GM12878 (cell line): ENCODE data around the gene IL1B. TPM values are rescaled to one million over a fixed set of nuclear protein-coding genes. Genes with fewer than 3 reads are reported as not detected.

Experiments used
- ATAC-seq: fragments of 200-7000 bp; cut with Tn5 transposase; 3 replicates; pipeline ENCODE4 v1.9.1; 2020; ENCODE audit warnings: mild to moderate bottlenecking, moderate library complexity
- BruUV-seq: library from RNA; stranded (reverse); fragments of 400-500 nt; replicated peaks from 2 replicates; lab custom pipeline; 2021; lab: Mats Ljungman, UMichigan
- CTCF ChIA-PET: fragments of 300-600 bp; sonication (Branson Sonifier 250); formaldehyde crosslinking; extraction: SDS; loops from one replicate; lab custom pipeline; 2021; ENCODE audit warnings: inconsistent platforms; lab: Yijun Ruan, JAX
- POLR2A ChIA-PET: fragments of 350-600 bp; formaldehyde crosslinking; extraction: SDS; loops from one replicate; lab custom pipeline; 2021; ENCODE audit warnings: inconsistent platforms; lab: Charles Lee
- RAD21 ChIA-PET: fragments of 300-600 bp; sonication (Branson Sonifier 250); formaldehyde crosslinking; loops from one replicate; lab custom pipeline; 2023; ENCODE audit warnings: antibody characterized with exemption; ENCODE audit not compliant: unreplicated experiment; lab: Charles Lee
- SMC1A ChIA-PET: fragments of 300-600 bp; sonication (Branson Sonifier 250); formaldehyde crosslinking; loops from one replicate; lab custom pipeline; 2023; ENCODE audit not compliant: unreplicated experiment, uncharacterized antibody; lab: Charles Lee
- DNase-seq: peaks from one replicate; pipeline ENCODE4 v3.0.0-alpha.2; 2011; ENCODE audit warnings: low read depth, low spot score
- FAIRE-seq: peaks from 3 replicates; lab custom pipeline; 2011; peaks lifted over from hg19 to GRCh38; lab: Jason Lieb, UNC
- H2AFZ ChIP-seq: 2 replicates; pipeline ENCODE4 v1.6.0; 2011; ENCODE audit warnings: low read depth, low read length, control low read depth; ENCODE audit not compliant: control insufficient read depth
- H3K27ac ChIP-seq: 2 replicates; pipeline ENCODE4 v1.5.1; 2011; ENCODE audit warnings: control low read depth; ENCODE audit not compliant: control insufficient read depth, insufficient read depth
- H3K27me3 ChIP-seq, 2 experiments: replicated peaks in 1 of 2; 2 replicates each; pipeline versions ENCODE4 v1.6.0 to v1.6.1; 2011; ENCODE audit warnings: low read length in 1 of 2; ENCODE audit not compliant: control insufficient read depth in 2 of 2, insufficient read depth in 2 of 2
- H3K36me3 ChIP-seq, 2 experiments: 2 replicates each; pipeline ENCODE4 v1.5.1; 2011; ENCODE audit warnings: low read length in 1 of 2; ENCODE audit not compliant: control insufficient read depth in 2 of 2, insufficient read depth in 2 of 2
- H3K4me1 ChIP-seq: 2 replicates; pipeline ENCODE4 v1.6.1; 2011; ENCODE audit warnings: mild to moderate bottlenecking, low read length, moderate library complexity, mixed read lengths; ENCODE audit not compliant: control insufficient read depth, insufficient read depth
- H3K4me2 ChIP-seq: 2 replicates; pipeline ENCODE4 v1.6.0; 2011; ENCODE audit warnings: control low read depth; ENCODE audit not compliant: control insufficient read depth, insufficient read depth
- H3K4me3 ChIP-seq: fragments of 200-600 bp; sonication (generic); 2 replicates; pipeline ENCODE4 v1.5.1; 2016
- H3K79me2 ChIP-seq: 2 replicates; pipeline ENCODE4 v1.6.0; 2011; ENCODE audit warnings: low read length; ENCODE audit not compliant: control insufficient read depth, insufficient read depth
- H3K9ac ChIP-seq: 2 replicates; pipeline ENCODE4 v1.8.0; 2011; ENCODE audit warnings: low read length, control low read depth, mixed read lengths; ENCODE audit not compliant: control insufficient read depth, insufficient read depth
- H3K9me3 ChIP-seq: replicated peaks from 3 replicates; pipeline ENCODE4 v1.5.1; 2011; ENCODE audit warnings: mild to moderate bottlenecking, low read length; ENCODE audit not compliant: control insufficient read depth, insufficient read depth
- H4K20me1 ChIP-seq: 2 replicates; pipeline ENCODE4 v1.6.0; 2011; ENCODE audit not compliant: control insufficient read depth, insufficient read depth
- BCL11A ChIP-seq: IDR thresholded peaks from 2 replicates; pipeline ENCODE4 v1.6.1; 2011; ENCODE audit warnings: low read depth, low read length
- CBFB ChIP-seq: IDR thresholded peaks from 2 replicates; pipeline ENCODE4 v1.6.1; 2016; ENCODE audit warnings: antibody characterized with exemption, low read depth
- ETV6 ChIP-seq, 2 experiments: fragments of 450-650 bp in 1 of 2; IDR thresholded peaks in 1 of 2; conservative IDR thresholded peaks in 1 of 2; 2 replicates each; pipeline ENCODE4 v1.6.1; 2014; ENCODE audit warnings: antibody characterized with exemption in 1 of 2, borderline replicate concordance in 1 of 2, low read depth in 1 of 2, mild to moderate bottlenecking in 1 of 2, moderate library complexity in 1 of 2
- FOXK2 ChIP-seq: fragments of 450-650 bp; IDR thresholded peaks from 2 replicates; pipeline ENCODE4 v1.6.1; 2017; ENCODE audit warnings: mild to moderate bottlenecking, moderate library complexity
- FOXM1 ChIP-seq: IDR thresholded peaks from 2 replicates; pipeline ENCODE4 v1.6.1; 2012; ENCODE audit warnings: low read depth, mild to moderate bottlenecking, inconsistent platforms, low read length, moderate library complexity
- IRF4 ChIP-seq: IDR thresholded peaks from 2 replicates; pipeline ENCODE4 v1.6.1; 2011; ENCODE audit warnings: low read depth, low read length
- KAT2A ChIP-seq: conservative IDR thresholded peaks from 2 replicates; pipeline ENCODE4 v1.6.1; 2011; ENCODE audit warnings: low read depth, low read length; ENCODE audit not compliant: control insufficient read depth
- MEF2A ChIP-seq: IDR thresholded peaks from 2 replicates; pipeline ENCODE4 v1.6.1; 2011; ENCODE audit warnings: low read depth, mild to moderate bottlenecking, low read length, moderate library complexity; ENCODE audit not compliant: insufficient read depth
- MXI1 ChIP-seq: fragments of 150-350 bp; IDR thresholded peaks from 2 replicates; pipeline ENCODE4 v1.6.1; 2011; ENCODE audit warnings: low read depth, mild to moderate bottlenecking, inconsistent platforms, low read length, improper control_type of control experiment
- MYB ChIP-seq: fragments of 150-350 bp; IDR thresholded peaks from 2 replicates; pipeline ENCODE4 v1.6.1; 2014; ENCODE audit warnings: mild to moderate bottlenecking, low read depth, low read length, borderline replicate concordance
- PAX5 ChIP-seq: IDR thresholded peaks from 2 replicates; pipeline ENCODE4 v1.6.1; 2011; ENCODE audit warnings: low read depth, low read length, borderline replicate concordance
- PBX3 ChIP-seq: IDR thresholded peaks from 2 replicates; pipeline ENCODE4 v1.6.1; 2011; ENCODE audit warnings: mild to moderate bottlenecking, low read depth, low read length, moderate library complexity; ENCODE audit not compliant: insufficient replicate concordance
- RAD51 ChIP-seq: fragments of 450-650 bp; IDR thresholded peaks from 2 replicates; pipeline ENCODE4 v1.6.1; 2016; ENCODE audit warnings: moderate library complexity, mild to moderate bottlenecking, inconsistent platforms
- RBBP5 ChIP-seq: fragments of 200-600 bp; sonication (generic); conservative IDR thresholded peaks from 2 replicates; pipeline ENCODE4 v1.6.1; 2016
- RCOR1 ChIP-seq: conservative IDR thresholded peaks from 2 replicates; pipeline ENCODE4 v1.6.1; 2012; ENCODE audit warnings: low read depth, low read length, improper control_type of control experiment
- SPI1 ChIP-seq: IDR thresholded peaks from 2 replicates; pipeline ENCODE4 v1.6.1; 2011; ENCODE audit warnings: low read depth, mild to moderate bottlenecking, low read length, moderate library complexity, borderline replicate concordance; ENCODE audit not compliant: insufficient read depth
- STAT3 ChIP-seq: IDR thresholded peaks from 2 replicates; pipeline ENCODE4 v1.6.1; 2011; ENCODE audit warnings: low read depth, low read length, improper control_type of control experiment
- ZNF687 ChIP-seq: fragments of 450-650 bp; IDR thresholded peaks from 2 replicates; pipeline ENCODE4 v1.6.1; 2017; ENCODE audit warnings: mild to moderate bottlenecking, moderate library complexity
- WGBS: methylation state at CpG from one replicate; pipeline ENCODE4 v1.1.6; 2016; ENCODE audit warnings: low lambda C conversion rate; ENCODE audit not compliant: insufficient replicate concordance, insufficient coverage; ENCODE audit errors: missing lambda C conversion rate; 5-methylcytosine and 5-hydroxymethylcytosine counted together
- in situ Hi-C: fragments of 300-500 bp; cut with MboI; formaldehyde crosslinking; loops from 9 replicates; pipeline ENCODE4 v1.14.3; 2018; ENCODE audit warnings: mixed read lengths
- intact Hi-C: fragments of 100-400 bp; cut with micrococcal nuclease; formaldehyde crosslinking; loops from one replicate; pipeline ENCODE4 v1.14.2; 2022; ENCODE audit not compliant: unreplicated experiment
- polyA plus RNA-seq, 11 experiments: library from polyadenylated mRNA; depleted of rRNA in 4 of 11; unstranded in 6 of 11; stranded (reverse) in 5 of 11; fragments of >200 nt; fragmentation: Nextera tagmentation in 4 of 11; fragmentation: Illumina TruSeq in 1 of 11; extraction: Ambion mirVana in 4 of 11; extraction: Trizol in 1 of 11; gene quantifications; 1 replicate in 1 of 11; 2 replicates in 10 of 11; pipeline versions ENCODE4 v1.2.1 to v1.2.3, GENCODE V29; 2011 to 2016; ENCODE audit warnings: inconsistent platforms in 2 of 11, missing spikeins in 2 of 11, low read depth in 1 of 11
- total RNA-seq, 4 experiments: library from RNA; depleted of rRNA in 3 of 4; stranded (reverse); fragments of >200 nt in 3 of 4; fragmentation: Illumina TruSeq in 1 of 4; extraction: Trizol in 1 of 4; gene quantifications; 2 replicates each; pipeline versions ENCODE4 v1.2.1 to v1.2.3, GENCODE V29; 2013 to 2021

The IL1B gene
- total and polyA plus RNA-seq, 10 of the 15 experiments (the other 5 are each of a cell fraction or from before 2014, with no cell fraction given), result 0.20 to 1.6 (median 0.84) TPM

DNA sequence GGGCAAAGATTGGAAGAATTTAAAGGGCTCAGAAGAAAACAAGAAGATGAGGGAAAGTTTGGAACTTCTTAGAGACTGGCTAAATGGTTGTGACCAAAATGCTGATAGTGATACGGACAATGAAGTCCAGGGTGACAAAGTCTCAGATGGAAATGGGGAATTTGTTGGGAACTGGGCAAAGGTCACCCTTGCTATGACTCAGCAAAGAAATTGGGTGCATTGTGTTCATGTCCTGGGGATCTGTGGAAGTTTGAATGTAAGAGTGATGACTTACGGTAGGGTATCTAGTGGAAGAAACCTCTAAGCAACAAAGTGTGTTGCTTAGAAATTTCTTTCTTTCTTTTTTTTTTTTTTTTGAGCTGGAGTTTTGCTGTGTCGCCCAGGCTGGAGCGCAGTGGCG lies 46.3 kb downstream of the IL1B start:
- Histone ChIP-seq H3K4me2 (no peak overlapping the region), H3K79me2 (no peaks in the 10 kb centered on the region), H3K36me3 (no peaks in the 10 kb centered on the region), H3K4me1 (peaks cover 13% of the 10 kb centered on the region), H3K4me3 (no peak overlapping the region), H3K9ac (no peak overlapping the region), H3K27me3 (no peaks in the 10 kb centered on the region), H3K27ac (no peak overlapping the region), H3K9me3 (peaks cover 2% of the 10 kb centered on the region; the same call in 2 of the 3 replicates), H4K20me1 (no peaks in the 10 kb centered on the region), H2AFZ (no peak overlapping the region)
- SMC1A ChIA-PET, result interaction anchor here (0.7 to 1.8 kb wide), 4 partner anchors 27 to 92 kb away, joined by 3 to 5 read pairs (median 3); partner anchors contain the start of gene IL1B
- WGBS, result 100% methylated on average over 2 of the region's 5 CpGs
- POLR2A ChIA-PET, result interaction anchor here (0.6 kb wide), 2 partner anchors 39 to 43 kb away, joined by 3 to 5 read pairs; no protein-coding TSS in a partner anchor
- RAD21 ChIA-PET, result no interaction called here
- CTCF ChIA-PET, result interaction anchor here (1.2 to 1.4 kb wide), 3 partner anchors 10 to 40 kb away, joined by 4 to 6 read pairs (median 4); no protein-coding TSS in a partner anchor
- BruUV-seq, result no TSS peak
- intact Hi-C loops, result no loop called here
- in situ Hi-C loops, result no loop called here
- ATAC-seq, result no peak
- DNase-seq, result no peak
- no peak for FAIRE-seq
- TF ChIP-seq STAT3 (no peak), RBBP5 (no peak), ETV6 (conservative IDR thresholded peaks at IDR 0.05 in 1 of 2, IDR thresholded peaks at IDR 0.05 in 1 of 2; ENCODE audit: borderline replicate concordance in 1 of 2, low read depth in 1 of 2) (no peak), RCOR1 (no peak), ZNF687 (no peak), MXI1 (no peak), PBX3 (no peak), BCL11A (no peak), SPI1 (no peak), PAX5 (no peak), MEF2A (no peak), KAT2A (no peak), MYB (no peak), IRF4 (no peak), RAD51 (no peak), CBFB (no peak), FOXK2 (no peak), FOXM1 (no peak)
